Stimulated activated CD8-positive, alpha-beta memory T cell treated with anti-CD3 and anti-CD28 coated beads, Interleukin-7, amount 100 ng/mL, for 4 hours (primary cell): ENCODE measurements around the gene ZNF516.

Source experiments
- DNase-seq, 2 donors: peaks; one replicate each; pipeline ENCODE4 v3.0.0-alpha.2; 2020; ENCODE audit warnings: low read depth in 2 of 2

ZNF516 gene

GRCh38 chr18:76380791-76381405 is 114.1 kb downstream of the ZNF516 start:
- no peak for DNase-seq

- no peak for DNase-seq
Measured at GRCh38 chr18:76380127-76380729, 114.8 kb downstream of the ZNF516 start.

- DNase-seq = no peak
Measured at GRCh38 chr18:76379226-76380126, 115.6 kb downstream of the ZNF516 start.

- DNase-seq = no peak
Measured at GRCh38 chr18:76378526-76379215, 116.4 kb downstream of the ZNF516 start.

- no peak for DNase-seq
Measured at GRCh38 chr18:76377359-76377756, 117.7 kb downstream of the ZNF516 start.

GRCh38 chr18:76376668-76377358 is 118.2 kb downstream of the ZNF516 start:
- DNase-seq = peak; percentile 10 to 29

- no peak for DNase-seq
Measured at GRCh38 chr18:76376225-76376624, 118.8 kb downstream of the ZNF516 start.

- DNase-seq = peak in 1 of 2 donors; percentile 29
Measured at GRCh38 chr18:76374330-76375281, 120.4 kb downstream of the ZNF516 start.

GRCh38 chr18:76373297-76373696 is 121.7 kb downstream of the ZNF516 start:
- no peak for DNase-seq

- DNase-seq = no peak
Measured at GRCh38 chr18:76371301-76372203, 123.5 kb downstream of the ZNF516 start.

- DNase-seq = no peak
Measured at GRCh38 chr18:76370686-76371085, 124.4 kb downstream of the ZNF516 start.

GRCh38 chr18:76370201-76370600 is 124.8 kb downstream of the ZNF516 start:
- no peak for DNase-seq

- DNase-seq = no peak
Measured at GRCh38 chr18:76369791-76370190, 125.3 kb downstream of the ZNF516 start.

- no peak for DNase-seq
Measured at GRCh38 chr18:76368976-76369375, 126.1 kb downstream of the ZNF516 start.

- DNase-seq = no peak
Measured at GRCh38 chr18:76368271-76368670, 126.8 kb downstream of the ZNF516 start.

GRCh38 chr18:76367168-76368125 is 127.6 kb downstream of the ZNF516 start:
- no peak for DNase-seq

- DNase-seq = no peak
Measured at GRCh38 chr18:76365561-76365960, 129.5 kb downstream of the ZNF516 start.
